ENCODE data around the gene SPATA3. TPM values are rescaled to one million over a fixed set of nuclear protein-coding genes. Genes with fewer than 3 reads are reported as not detected.

The SPATA3 gene
- total RNA-seq, 1 donor from 2014 or later: not detected

DNA sequence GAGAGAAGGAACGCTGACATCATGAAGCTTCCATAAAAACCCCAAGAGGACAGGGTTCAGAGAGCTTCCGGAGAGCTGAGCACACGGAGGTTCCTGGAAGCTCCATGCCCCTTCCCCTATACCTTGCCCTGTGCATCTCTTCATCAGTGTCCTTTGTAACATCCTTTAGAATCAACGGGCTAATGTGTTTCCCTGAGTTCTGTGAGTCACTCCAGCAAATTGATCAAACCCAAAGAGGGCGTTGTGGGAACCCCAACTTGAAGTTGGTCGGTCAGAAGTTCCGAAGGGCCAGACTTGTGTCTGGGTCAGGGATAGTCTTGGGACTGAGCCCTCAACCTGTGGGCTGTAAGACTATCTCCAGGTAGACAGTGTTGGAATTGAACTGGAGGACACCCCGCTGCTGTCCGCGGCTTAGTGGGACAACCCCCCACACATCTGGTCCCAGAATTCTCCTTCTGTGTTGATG lies 45.0 kb upstream of the SPATA3 start:
- no peak for TF ChIP-seq CTCF (IDR thresholded peaks at IDR 0.05)
- Histone ChIP-seq H3K4me3 (no peak overlapping the region), H3K27me3 (ENCODE audit: low read depth) (no peaks in the 10 kb centered on the region), H3K36me3 (no peaks in the 10 kb centered on the region), H3K27ac (no peak overlapping the region), H3K9me3 (no peaks in the 10 kb centered on the region), H3K4me1 (no peaks in the 10 kb centered on the region)
- intact Hi-C loops (cut with DNase I): no loop called here
- ATAC-seq (no peak), DNase-seq (no peak)

GRCh38 chr2:230951396-230951795 lies 44.5 kb upstream of the SPATA3 start:
- H3K27ac ChIP-seq: no peak overlapping the region
- no peaks in the 10 kb centered on the region for H3K9me3 ChIP-seq
- ATAC-seq (no peak), DNase-seq (no peak)
- no peak for TF ChIP-seq CTCF (IDR thresholded peaks at IDR 0.05)
- peaks cover 1% of the 10 kb centered on the region for H3K27me3 ChIP-seq (ENCODE audit: low read depth)
- H3K36me3 ChIP-seq: no peaks in the 10 kb centered on the region
- intact Hi-C loops (cut with DNase I): no loop called here
- no peak overlapping the region for H3K4me3 ChIP-seq
- no peaks in the 10 kb centered on the region for H3K4me1 ChIP-seq

- H3K9me3 ChIP-seq: no peaks in the 10 kb centered on the region
- TF ChIP-seq CTCF (IDR thresholded peaks at IDR 0.05): no peak
- no peak overlapping the region for H3K4me3 ChIP-seq
- intact Hi-C loops (cut with DNase I): no loop called here
- H3K27me3 ChIP-seq (ENCODE audit: low read depth): peaks cover 11% of the 10 kb centered on the region
- DNase-seq: no peak
- H3K27ac ChIP-seq: no peak overlapping the region
- peaks cover 6% of the 10 kb centered on the region for H3K4me1 ChIP-seq
- ATAC-seq: no peak
- H3K36me3 ChIP-seq: no peaks in the 10 kb centered on the region
Measured at GRCh38 chr2:230952226-230952956, 43.5 kb upstream of the SPATA3 start.

- peaks cover 15% of the 10 kb centered on the region for H3K27me3 ChIP-seq (ENCODE audit: low read depth)
- H3K4me3 ChIP-seq: no peak overlapping the region
- no peaks in the 10 kb centered on the region for H3K9me3 ChIP-seq
- intact Hi-C loops (cut with DNase I): no loop called here
- ATAC-seq (no peak), DNase-seq (no peak)
- H3K36me3 ChIP-seq: no peaks in the 10 kb centered on the region
- no peak overlapping the region for H3K27ac ChIP-seq
- TF ChIP-seq CTCF (IDR thresholded peaks at IDR 0.05): no peak
- H3K4me1 ChIP-seq: peaks cover 11% of the 10 kb centered on the region
Measured at GRCh38 chr2:230953845-230954244, 42.1 kb upstream of the SPATA3 start.

DNA sequence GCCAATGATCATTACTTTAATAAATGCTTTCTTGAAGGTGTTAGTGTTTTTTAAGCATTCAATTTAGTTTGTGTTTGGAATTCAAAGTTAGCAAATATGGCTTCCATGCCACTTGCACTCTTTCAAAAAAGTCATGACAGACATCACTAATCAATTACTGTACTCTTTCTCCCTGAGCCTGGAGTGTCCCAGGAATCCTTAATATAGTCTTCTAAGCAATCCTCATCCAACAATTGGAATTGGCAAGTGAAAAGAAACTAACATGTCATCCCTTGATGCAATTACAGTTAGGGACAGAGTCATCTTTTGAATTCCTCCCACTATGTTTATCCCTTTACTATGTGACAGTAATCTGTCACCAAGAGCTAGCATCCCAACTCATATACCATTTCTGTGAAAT lies 41.2 kb upstream of the SPATA3 start:
- TF ChIP-seq CTCF (IDR thresholded peaks at IDR 0.05): no peak
- peaks cover 22% of the 10 kb centered on the region for H3K27me3 ChIP-seq (ENCODE audit: low read depth)
- H3K4me3 ChIP-seq: no peak overlapping the region
- H3K4me1 ChIP-seq: peaks cover 11% of the 10 kb centered on the region
- ATAC-seq: no peak
- no peaks in the 10 kb centered on the region for H3K9me3 ChIP-seq
- H3K36me3 ChIP-seq: no peaks in the 10 kb centered on the region
- H3K27ac ChIP-seq: no peak overlapping the region
- no peak for DNase-seq
- intact Hi-C loops (cut with DNase I): no loop called here

Measured in lower lobe of right lung (tissue), 2 donors.